ENCODE data around the gene ACOX1.

ACOX1 gene

GRCh38 chr17:75896415-75897159 lies 82.4 kb downstream of the ACOX1 start, which contains the start of gene TRIM65 (continued):
- TF ChIP-seq, protein P1, sequence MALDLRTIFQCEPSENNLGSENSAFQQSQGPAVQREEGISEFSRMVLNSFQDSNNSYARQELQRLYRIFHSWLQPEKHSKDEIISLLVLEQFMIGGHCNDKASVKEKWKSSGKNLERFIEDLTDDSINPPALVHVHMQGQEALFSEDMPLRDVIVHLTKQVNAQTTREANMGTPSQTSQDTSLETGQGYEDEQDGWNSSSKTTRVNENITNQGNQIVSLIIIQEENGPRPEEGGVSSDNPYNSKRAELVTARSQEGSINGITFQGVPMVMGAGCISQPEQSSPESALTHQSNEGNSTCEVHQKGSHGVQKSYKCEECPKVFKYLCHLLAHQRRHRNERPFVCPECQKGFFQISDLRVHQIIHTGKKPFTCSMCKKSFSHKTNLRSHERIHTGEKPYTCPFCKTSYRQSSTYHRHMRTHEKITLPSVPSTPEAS (tag by site-specific recombination; IDR thresholded peaks at IDR 0.05) = no peak
- TF ChIP-seq ZNF530 (tag by site-specific recombination; IDR thresholded peaks at IDR 0.05; ENCODE audit: low read depth) (no peak), ZNF184 (tag by site-specific recombination; IDR thresholded peaks at IDR 0.05) (no peak), ZNF624 (tag by site-specific recombination; IDR thresholded peaks at IDR 0.05) (no peak), KLF10 (tag by site-specific recombination; IDR thresholded peaks at IDR 0.05) (no peak), ZNF140 (tag by site-specific recombination; IDR thresholded peaks at IDR 0.05) (no peak), ZNF621 (tag by site-specific recombination; IDR thresholded peaks at IDR 0.05) (no peak), ZNF132 (tag by site-specific recombination; IDR thresholded peaks at IDR 0.05; ENCODE audit: borderline replicate concordance) (no peak), SP2 (tag by site-specific recombination; IDR thresholded peaks at IDR 0.05) (peak; percentile 52), ZSCAN23 (tag by site-specific recombination; IDR thresholded peaks at IDR 0.05) (no peak), ZNF501 (tag by site-specific recombination; IDR thresholded peaks at IDR 0.05) (no peak), ZNF660 (tag by site-specific recombination; IDR thresholded peaks at IDR 0.05) (peak; percentile 53; the same call in 1 of the 2 replicates), ZNF670 (tag by site-specific recombination; IDR thresholded peaks at IDR 0.05; ENCODE audit: low read depth) (no peak), ZNF707 (tag by site-specific recombination; IDR thresholded peaks at IDR 0.05) (no peak), KLF16 (tag by site-specific recombination; IDR thresholded peaks at IDR 0.05) (no peak), ZNF629 (tag by site-specific recombination; IDR thresholded peaks at IDR 0.05) (no peak; the same call in 1 of the 2 replicates), BCL11A (tag by site-specific recombination; IDR thresholded peaks at IDR 0.05; ENCODE audit: low read depth) (no peak), ZBTB17 (tag by site-specific recombination; IDR thresholded peaks at IDR 0.05) (no peak), EGR2 (tag by site-specific recombination; IDR thresholded peaks at IDR 0.05; ENCODE audit: low read depth) (no peak), ZNF416 (tag by site-specific recombination; IDR thresholded peaks at IDR 0.05) (no peak), ZBTB48 (tag by site-specific recombination; IDR thresholded peaks at IDR 0.05) (no peak), SP3 (tag by site-specific recombination; IDR thresholded peaks at IDR 0.05) (no peak; the same call in 1 of the 2 replicates), ZNF510 (tag by site-specific recombination; IDR thresholded peaks at IDR 0.05; ENCODE audit: insufficient replicate concordance) (no peak), ZBTB11 (tag by site-specific recombination; conservative IDR thresholded peaks at IDR 0.05; ENCODE audit: low read depth) (0 out of 2 replicates have a peak, but pooled peaks have one; percentile 32), YY2 (tag by site-specific recombination; IDR thresholded peaks at IDR 0.05) (peak; percentile 72; the same call in 1 of the 2 replicates), ZNF311 (tag by site-specific recombination; IDR thresholded peaks at IDR 0.05; ENCODE audit: borderline replicate concordance) (no peak), HOXD13 (CRISPR knock-in tag; IDR thresholded peaks at IDR 0.05; ENCODE audit: borderline replicate concordance) (no peak), ZNF777 (tag by site-specific recombination; IDR thresholded peaks at IDR 0.05; ENCODE audit: borderline replicate concordance) (no peak), ZNF146 (tag by site-specific recombination; IDR thresholded peaks at IDR 0.05) (no peak), ZNF302 (tag by site-specific recombination; IDR thresholded peaks at IDR 0.05; ENCODE audit: low read depth) (no peak), ZNF560 (tag by site-specific recombination; IDR thresholded peaks at IDR 0.05; ENCODE audit: borderline replicate concordance) (no peak), BCL11B (tag by site-specific recombination; IDR thresholded peaks at IDR 0.05; ENCODE audit: low read depth) (no peak), RBAK (tag by site-specific recombination; IDR thresholded peaks at IDR 0.05) (no peak)
- TF ChIP-seq, protein P2, sequence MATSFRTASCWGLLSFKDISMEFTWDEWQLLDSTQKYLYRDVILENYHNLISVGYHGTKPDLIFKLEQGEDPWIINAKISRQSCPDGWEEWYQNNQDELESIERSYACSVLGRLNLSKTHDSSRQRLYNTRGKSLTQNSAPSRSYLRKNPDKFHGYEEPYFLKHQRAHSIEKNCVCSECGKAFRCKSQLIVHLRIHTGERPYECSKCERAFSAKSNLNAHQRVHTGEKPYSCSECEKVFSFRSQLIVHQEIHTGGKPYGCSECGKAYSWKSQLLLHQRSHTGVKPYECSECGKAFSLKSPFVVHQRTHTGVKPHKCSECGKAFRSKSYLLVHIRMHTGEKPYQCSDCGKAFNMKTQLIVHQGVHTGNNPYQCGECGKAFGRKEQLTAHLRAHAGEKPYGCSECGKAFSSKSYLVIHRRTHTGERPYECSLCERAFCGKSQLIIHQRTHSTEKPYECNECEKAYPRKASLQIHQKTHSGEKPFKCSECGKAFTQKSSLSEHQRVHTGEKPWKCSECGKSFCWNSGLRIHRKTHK (tag by site-specific recombination; IDR thresholded peaks at IDR 0.05) = no peak
- TF ChIP-seq, protein P3, sequence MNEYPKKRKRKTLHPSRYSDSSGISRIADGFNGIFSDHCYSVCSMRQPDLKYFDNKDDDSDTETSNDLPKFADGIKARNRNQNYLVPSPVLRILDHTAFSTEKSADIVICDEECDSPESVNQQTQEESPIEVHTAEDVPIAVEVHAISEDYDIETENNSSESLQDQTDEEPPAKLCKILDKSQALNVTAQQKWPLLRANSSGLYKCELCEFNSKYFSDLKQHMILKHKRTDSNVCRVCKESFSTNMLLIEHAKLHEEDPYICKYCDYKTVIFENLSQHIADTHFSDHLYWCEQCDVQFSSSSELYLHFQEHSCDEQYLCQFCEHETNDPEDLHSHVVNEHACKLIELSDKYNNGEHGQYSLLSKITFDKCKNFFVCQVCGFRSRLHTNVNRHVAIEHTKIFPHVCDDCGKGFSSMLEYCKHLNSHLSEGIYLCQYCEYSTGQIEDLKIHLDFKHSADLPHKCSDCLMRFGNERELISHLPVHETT (tag by site-specific recombination; IDR thresholded peaks at IDR 0.05) = no peak

Measured in HEK293 (cell line).